IMR-90 (cell line): ENCODE measurements around the gene IGSF9B.

Experiments used
- BHLHE40 ChIP-seq: fragments of 150-350 bp; IDR thresholded peaks from 2 replicates; pipeline ENCODE4 v1.6.1; 2016; ENCODE audit warnings: mild to moderate bottlenecking, low read depth, low read length
- CHD1 ChIP-seq: IDR thresholded peaks from 2 replicates; pipeline ENCODE4 v1.6.1; 2012; ENCODE audit warnings: low read depth, low read length, improper control_type of control experiment
- CTCF ChIP-seq: conservative IDR thresholded peaks from 2 replicates; pipeline ENCODE4 v1.5.1; 2012; ENCODE audit warnings: mild to moderate bottlenecking, low read depth, low read length, improper control_type of control experiment
- MAFK ChIP-seq: IDR thresholded peaks from 2 replicates; pipeline ENCODE4 v1.6.1; 2012; ENCODE audit warnings: low read depth, low read length, improper control_type of control experiment
- POLR2A ChIP-seq: IDR thresholded peaks from 2 replicates; pipeline ENCODE4 v1.6.1; 2012; ENCODE audit warnings: mild to moderate bottlenecking, low read depth, low read length
- RAD21 ChIP-seq: IDR thresholded peaks from 2 replicates; pipeline ENCODE4 v1.6.1; 2012; ENCODE audit warnings: low read length, improper control_type of control experiment
- RCOR1 ChIP-seq: IDR thresholded peaks from 2 replicates; pipeline ENCODE4 v1.6.1; 2012; ENCODE audit warnings: mild to moderate bottlenecking, low read length, improper control_type of control experiment; ENCODE audit not compliant: insufficient replicate concordance

DNA sequence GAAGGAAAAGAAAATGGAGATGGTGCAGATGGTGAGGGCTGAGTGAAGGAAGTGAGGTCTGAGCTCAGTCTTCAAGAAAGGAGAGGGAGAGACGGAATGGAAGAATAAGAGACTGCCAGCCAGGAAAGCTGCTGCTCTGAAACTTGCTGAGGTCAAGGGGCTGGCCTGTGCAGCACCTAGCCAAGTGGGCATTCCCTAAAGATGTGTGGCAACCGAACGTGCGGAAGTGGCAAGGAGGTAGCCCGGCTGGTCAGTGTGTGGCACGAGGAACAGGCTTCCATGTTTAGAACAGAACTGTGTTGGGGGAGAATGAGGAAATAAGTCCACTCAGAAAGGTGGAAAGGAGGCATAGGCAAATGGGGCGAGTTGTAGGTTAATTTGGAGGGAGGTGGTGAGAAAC is 7.6 kb upstream of the IGSF9B start:
- TF ChIP-seq CTCF: no peak
- TF ChIP-seq POLR2A: no peak
- TF ChIP-seq BHLHE40: no peak
- no peak for TF ChIP-seq MAFK
- no peak for TF ChIP-seq RAD21
- no peak for TF ChIP-seq RCOR1
- TF ChIP-seq CHD1: no peak
